Measurements from ENCODE around the gene EXOC3L4. TPM values are rescaled to one million over a fixed set of nuclear protein-coding genes. Genes with fewer than 3 reads are reported as not detected.
A peak's percentile ranks its signal among the peaks of the same experiment; 100 is the strongest.

EXOC3L4 gene
- total RNA-seq, 4 donors from 2014 or later, result under 0.01 to 5.6 (median 0.41) TPM; not detected in 1

DNA sequence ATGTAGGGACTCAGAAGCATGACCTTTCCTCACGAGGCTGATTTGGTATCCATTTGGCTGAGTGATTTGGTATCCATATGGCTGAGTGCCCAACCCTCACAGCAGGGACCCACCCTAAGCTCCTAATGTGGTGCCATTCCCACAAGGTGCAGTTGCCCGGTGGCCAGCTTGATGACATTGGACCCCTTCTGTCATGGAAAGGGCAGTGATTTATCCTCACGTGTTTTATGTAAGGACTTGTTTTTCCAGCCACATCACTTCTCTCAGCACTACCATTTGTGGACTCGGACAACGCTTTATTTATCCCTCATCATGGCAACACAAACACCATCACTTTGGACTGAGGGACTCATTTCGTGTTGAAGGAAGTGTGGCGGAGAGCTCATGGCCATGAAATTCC, 28.7 kb upstream of the EXOC3L4 start:
- intact Hi-C loops (cut with DNase I; ENCODE audit: low total_unique reads), result no loop called here
- H3K9me3 ChIP-seq, result no peaks in the 10 kb centered on the region
- no peak overlapping the region for H3K27ac ChIP-seq
- H3K27me3 ChIP-seq, result no peaks in the 10 kb centered on the region
- no peaks in the 10 kb centered on the region for H3K36me3 ChIP-seq
- H3K4me1 ChIP-seq, result no peaks in the 10 kb centered on the region
- TF ChIP-seq, protein P1, sequence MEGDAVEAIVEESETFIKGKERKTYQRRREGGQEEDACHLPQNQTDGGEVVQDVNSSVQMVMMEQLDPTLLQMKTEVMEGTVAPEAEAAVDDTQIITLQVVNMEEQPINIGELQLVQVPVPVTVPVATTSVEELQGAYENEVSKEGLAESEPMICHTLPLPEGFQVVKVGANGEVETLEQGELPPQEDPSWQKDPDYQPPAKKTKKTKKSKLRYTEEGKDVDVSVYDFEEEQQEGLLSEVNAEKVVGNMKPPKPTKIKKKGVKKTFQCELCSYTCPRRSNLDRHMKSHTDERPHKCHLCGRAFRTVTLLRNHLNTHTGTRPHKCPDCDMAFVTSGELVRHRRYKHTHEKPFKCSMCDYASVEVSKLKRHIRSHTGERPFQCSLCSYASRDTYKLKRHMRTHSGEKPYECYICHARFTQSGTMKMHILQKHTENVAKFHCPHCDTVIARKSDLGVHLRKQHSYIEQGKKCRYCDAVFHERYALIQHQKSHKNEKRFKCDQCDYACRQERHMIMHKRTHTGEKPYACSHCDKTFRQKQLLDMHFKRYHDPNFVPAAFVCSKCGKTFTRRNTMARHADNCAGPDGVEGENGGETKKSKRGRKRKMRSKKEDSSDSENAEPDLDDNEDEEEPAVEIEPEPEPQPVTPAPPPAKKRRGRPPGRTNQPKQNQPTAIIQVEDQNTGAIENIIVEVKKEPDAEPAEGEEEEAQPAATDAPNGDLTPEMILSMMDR (IDR thresholded peaks at IDR 0.05), result no peak
- TF ChIP-seq POLR2A (IDR thresholded peaks at IDR 0.05), result no peak
- H3K4me3 ChIP-seq, result no peak overlapping the region
- DNase-seq, result no peak

DNA sequence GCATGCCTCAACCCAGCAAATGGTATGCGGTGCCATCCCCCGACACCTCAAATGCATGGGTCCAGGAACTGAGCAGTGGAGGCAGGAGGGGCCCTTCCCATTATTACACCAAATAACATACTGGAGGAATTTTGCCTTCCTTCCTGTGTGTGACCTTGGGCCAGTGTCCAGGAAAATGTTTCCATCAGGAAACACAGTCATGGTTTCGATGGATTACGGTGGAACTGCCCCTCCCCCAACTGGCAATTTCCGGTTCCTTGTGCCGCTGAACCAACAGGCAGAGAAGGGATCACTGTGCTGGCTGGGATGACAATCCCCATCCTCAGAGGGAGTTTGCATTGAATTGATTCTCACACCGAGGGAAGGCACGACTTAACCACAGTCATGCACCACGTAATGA, 28.1 kb upstream of the EXOC3L4 start:
- DNase-seq, result peak in 1 of 2 donors; percentile 66

GRCh38 chr14:103067231-103067954, 27.1 kb upstream of the EXOC3L4 start:
- no peak for DNase-seq
- no peak for TF ChIP-seq POLR2A (IDR thresholded peaks at IDR 0.05)
- TF ChIP-seq, protein P1 (IDR thresholded peaks at IDR 0.05), result no peak
- Histone ChIP-seq H3K27ac (peak overlapping the region; percentile 3 to 16), H3K4me1 (no peaks in the 10 kb centered on the region), H3K36me3 (no peaks in the 10 kb centered on the region), H3K9me3 (no peaks in the 10 kb centered on the region), H3K27me3 (no peaks in the 10 kb centered on the region), H3K4me3 (no peak overlapping the region)
- intact Hi-C loops (cut with DNase I; ENCODE audit: low total_unique reads), result no loop called here

More for the DNA sequence above, 28.1 kb upstream of the EXOC3L4 start:
- Histone ChIP-seq H3K9me3 (no peaks in the 10 kb centered on the region), H3K27me3 (no peaks in the 10 kb centered on the region), H3K36me3 (no peaks in the 10 kb centered on the region), H3K27ac (no peak overlapping the region), H3K4me3 (no peak overlapping the region), H3K4me1 (no peaks in the 10 kb centered on the region)
- no peak for TF ChIP-seq POLR2A (IDR thresholded peaks at IDR 0.05)
- TF ChIP-seq, protein P1 (IDR thresholded peaks at IDR 0.05), result no peak
- intact Hi-C loops (cut with DNase I; ENCODE audit: low total_unique reads), result no loop called here

GRCh38 chr14:103068351-103069073, 26.0 kb upstream of the EXOC3L4 start:
- Histone ChIP-seq H3K4me1 (no peaks in the 10 kb centered on the region), H3K36me3 (no peaks in the 10 kb centered on the region), H3K27ac (peak overlapping the region in 1 of 2 donors; percentile 3), H3K27me3 (no peaks in the 10 kb centered on the region), H3K4me3 (no peak overlapping the region), H3K9me3 (no peaks in the 10 kb centered on the region)
- TF ChIP-seq POLR2A (IDR thresholded peaks at IDR 0.05), result no peak
- TF ChIP-seq, protein P1 (IDR thresholded peaks at IDR 0.05), result no peak
- DNase-seq, result no peak
- intact Hi-C loops (cut with DNase I; ENCODE audit: low total_unique reads), result no loop called here

GRCh38 chr14:103070263-103070885, 24.2 kb upstream of the EXOC3L4 start:
- H3K4me1 ChIP-seq, result peaks cover 0 to 6% of the 10 kb centered on the region in 2 donors
- H3K4me3 ChIP-seq, result no peak overlapping the region
- no peaks in the 10 kb centered on the region for H3K36me3 ChIP-seq
- no peak overlapping the region for H3K27ac ChIP-seq
- no peaks in the 10 kb centered on the region for H3K27me3 ChIP-seq
- TF ChIP-seq, protein P1 (IDR thresholded peaks at IDR 0.05), result no peak
- no peak for TF ChIP-seq POLR2A (IDR thresholded peaks at IDR 0.05)
- no peaks in the 10 kb centered on the region for H3K9me3 ChIP-seq
- no peak for DNase-seq
- intact Hi-C loops (cut with DNase I; ENCODE audit: low total_unique reads), result no loop called here

Data from uterus (tissue), 4 donors.